GM12801 (cell line): Measurements from ENCODE around the gene MT1F.

ENCODE experiments used
- TF ChIP-seq, protein P1 (sequence below): IDR thresholded peaks from one replicate; pipeline ENCODE4 v1.5.1; 2011; ENCODE audit warnings: control low read depth; ENCODE audit not compliant: insufficient read length; ENCODE audit errors: extremely low read depth

MT1F gene

DNA sequence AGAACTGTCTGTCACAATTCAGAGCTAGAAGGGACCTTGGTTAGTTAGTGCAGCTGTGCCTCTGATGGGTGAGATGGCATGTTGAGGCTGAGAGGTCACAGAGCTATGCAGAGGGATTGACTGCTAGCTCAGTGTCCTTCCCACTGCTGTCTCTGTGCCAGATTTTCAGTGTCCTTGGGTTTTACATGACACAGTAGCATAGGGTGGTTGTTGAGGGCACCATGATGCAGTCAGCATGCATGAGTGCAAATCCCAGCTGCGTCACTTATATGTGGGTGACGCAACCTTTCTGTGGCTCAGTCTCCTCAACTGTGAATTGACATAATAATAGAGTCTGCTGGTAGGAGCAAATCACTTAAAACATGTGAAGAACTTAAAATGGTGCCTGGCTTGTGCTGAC lies 16.6 kb upstream of the MT1F start:
- TF ChIP-seq, protein P1, sequence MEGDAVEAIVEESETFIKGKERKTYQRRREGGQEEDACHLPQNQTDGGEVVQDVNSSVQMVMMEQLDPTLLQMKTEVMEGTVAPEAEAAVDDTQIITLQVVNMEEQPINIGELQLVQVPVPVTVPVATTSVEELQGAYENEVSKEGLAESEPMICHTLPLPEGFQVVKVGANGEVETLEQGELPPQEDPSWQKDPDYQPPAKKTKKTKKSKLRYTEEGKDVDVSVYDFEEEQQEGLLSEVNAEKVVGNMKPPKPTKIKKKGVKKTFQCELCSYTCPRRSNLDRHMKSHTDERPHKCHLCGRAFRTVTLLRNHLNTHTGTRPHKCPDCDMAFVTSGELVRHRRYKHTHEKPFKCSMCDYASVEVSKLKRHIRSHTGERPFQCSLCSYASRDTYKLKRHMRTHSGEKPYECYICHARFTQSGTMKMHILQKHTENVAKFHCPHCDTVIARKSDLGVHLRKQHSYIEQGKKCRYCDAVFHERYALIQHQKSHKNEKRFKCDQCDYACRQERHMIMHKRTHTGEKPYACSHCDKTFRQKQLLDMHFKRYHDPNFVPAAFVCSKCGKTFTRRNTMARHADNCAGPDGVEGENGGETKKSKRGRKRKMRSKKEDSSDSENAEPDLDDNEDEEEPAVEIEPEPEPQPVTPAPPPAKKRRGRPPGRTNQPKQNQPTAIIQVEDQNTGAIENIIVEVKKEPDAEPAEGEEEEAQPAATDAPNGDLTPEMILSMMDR, result no peak

DNA sequence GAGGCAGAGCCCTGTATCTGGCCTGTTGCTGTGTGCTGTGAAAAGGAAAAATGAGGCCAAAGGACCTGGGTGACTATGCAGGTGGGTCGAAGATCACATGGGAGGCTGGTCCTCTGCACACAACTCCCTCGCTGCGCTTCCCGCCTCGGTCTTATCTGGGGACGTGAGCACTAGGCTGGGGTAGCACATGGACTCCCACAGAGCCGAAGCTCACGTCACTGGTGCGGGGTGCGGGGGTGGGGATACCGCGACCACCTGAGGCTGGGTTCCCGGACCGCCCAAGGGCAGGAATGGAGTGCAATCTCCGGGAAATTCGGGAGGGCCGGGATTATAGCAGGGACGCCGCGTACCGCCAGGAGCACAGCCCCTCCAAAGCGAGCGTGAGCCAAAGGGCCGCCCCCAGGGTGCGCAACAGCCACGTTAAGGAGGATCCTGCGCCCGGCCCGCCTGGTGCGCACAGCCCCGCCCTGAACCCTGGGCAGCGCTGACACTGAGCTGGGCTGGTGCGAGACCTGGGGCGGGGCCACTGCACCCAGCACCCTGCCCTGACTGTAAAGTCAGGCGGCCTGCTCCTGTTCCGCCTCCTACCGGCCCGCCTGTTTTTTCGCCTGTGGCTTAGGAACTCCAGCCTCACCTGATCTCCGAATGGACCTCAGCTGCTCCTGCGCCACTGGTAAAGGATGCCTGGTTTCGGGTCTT lies 14.5 kb upstream of the MT1F start:
- TF ChIP-seq, protein P1, result no peak

DNA sequence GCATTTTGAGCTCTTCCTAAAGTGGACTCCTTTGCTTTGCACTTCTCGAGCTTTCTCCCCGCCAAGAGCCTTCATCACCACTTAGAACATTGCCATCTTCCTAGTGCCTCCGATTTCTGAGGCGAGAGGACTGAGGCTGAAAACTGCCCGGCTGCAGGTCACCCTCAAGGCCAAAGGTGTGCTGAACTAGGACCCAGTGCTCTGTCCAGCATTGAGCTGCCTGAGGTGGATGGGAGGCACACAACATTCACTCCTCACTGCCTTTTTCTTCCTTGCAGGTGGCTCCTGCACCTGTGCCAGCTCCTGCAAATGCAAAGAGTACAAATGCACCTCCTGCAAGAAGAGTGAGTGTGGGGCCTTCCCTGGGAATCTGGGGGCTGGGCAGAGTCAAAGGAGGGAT lies 13.9 kb upstream of the MT1F start:
- TF ChIP-seq, protein P1, result no peak

DNA sequence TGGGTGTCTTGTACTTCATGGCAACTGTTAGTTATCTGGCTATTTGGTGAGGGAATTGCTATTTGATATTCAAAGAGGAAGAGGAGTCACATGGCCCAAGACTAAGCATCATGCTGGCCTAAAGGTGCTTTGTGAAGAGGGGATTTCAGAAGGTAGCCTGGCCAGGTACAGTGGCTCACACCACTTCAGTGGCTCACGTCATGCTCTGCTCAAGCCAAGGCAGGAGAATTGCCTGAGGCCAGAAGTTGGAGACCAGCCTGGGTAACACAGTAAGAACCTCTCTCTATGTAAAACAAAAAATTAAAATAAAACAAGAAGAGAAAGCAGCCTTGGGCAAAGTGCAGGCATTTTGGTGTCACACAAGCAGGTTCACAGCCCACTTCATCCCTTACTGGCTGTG lies 12.4 kb upstream of the MT1F start:
- TF ChIP-seq, protein P1, result no peak

DNA sequence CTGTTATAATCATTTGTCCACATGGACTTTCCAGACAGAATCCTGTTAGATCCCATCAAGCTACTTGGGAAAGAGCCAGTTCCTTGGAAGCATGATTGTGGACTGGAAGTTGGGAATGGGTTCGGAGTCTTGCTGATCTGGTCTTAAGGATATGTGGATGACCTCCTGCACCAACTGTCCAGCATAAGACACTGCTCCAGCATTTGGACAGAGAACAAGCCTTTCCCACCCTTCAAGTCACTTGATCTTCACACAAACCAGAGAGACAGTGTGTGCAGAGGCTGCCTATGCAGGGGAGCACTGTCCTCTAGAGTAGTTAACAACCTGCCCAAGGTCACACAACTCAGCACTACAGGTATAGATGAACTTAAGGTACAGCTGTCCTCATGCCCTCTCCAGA lies 11.9 kb upstream of the MT1F start:
- TF ChIP-seq, protein P1, result no peak

DNA sequence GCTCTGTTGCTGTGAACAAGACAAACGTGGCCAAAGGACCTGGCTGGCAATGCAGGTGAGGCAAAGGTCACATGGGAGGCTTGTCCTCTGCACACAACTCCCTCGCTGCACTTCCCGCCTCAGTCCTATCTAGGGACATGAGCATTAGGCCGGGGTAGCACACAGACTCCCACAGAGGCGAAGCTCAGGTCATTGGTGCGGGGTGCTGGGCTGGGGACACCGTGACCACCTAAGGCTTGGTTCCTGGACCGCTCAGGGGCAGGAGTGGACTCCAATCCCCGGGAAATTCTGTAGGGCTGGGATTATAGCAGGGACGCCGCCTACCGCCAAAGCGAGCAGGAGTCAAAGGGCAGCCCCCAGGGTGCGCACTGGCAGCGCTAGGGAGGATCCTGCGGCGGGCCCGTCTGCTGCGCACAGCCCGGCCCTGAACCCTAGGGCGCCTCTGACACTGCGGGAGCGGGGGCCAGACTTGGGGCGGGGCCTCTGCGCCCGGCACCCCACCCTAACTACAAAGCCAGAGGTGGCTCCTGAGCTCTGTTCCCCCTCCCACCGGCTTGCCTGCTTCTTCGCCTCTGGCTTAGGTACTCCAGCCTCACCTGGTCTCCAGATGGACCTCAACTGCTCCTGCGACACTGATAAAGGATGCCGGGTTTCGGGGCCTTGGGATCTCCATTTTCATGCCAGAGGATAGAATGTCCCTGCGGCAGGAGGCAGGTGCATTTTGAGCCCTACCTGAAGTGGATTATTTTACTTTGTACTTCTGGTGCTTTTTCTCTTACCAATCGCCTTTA lies 9.9 kb upstream of the MT1F start:
- TF ChIP-seq, protein P1, result no peak

DNA sequence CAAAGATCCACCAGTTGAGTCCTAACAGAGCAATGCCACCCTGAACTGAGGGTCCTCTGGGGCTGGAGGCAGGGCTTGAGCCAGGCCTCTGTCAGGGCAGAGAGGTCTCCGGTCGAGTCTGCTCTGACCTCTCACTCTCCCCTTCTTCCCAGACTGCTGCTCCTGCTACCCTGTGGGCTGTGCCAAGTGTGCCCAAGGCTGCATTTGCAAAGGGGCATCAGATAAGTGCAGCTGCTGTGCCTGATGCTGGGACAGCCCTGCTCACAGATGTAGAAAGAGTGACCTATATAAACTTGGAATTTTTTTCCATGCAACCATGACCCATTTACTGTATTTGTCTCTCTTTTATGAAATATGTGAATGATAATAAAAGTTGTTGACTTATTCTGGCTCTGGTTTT lies 8.5 kb upstream of the MT1F start:
- TF ChIP-seq, protein P1, result no peak
